Measurements from ENCODE around the gene GCK.

GCK gene

DNA sequence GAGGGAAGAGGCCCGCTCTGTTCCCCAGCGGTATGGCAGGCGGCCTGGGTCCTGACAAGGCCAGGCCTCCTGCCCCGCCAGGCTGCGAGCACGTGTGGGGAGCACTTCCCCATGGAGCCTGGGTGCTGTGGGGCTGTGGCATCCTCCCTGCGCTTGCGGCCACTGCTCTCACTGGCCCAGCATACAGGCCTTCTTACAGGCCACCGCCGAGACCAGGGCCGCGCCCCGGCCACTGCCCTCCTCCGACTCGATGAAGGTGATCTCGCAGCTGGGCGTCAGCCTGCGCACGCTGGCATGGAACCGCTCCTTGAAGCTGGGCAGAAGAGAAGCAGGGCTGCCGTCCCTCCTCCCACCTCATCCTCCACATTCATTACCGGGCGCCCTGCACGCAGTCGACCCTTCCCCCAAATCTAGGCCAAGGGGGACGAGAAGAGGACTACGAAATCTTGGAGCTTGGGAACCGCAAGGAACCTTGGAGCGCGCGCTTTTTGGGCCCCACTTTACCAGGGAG is 44.2 kb downstream of the GCK start:
- Histone ChIP-seq H3K36me3 (ENCODE audit: insufficient read depth, low read length) (no peaks in the 10 kb centered on the region), H3K9me3 (ENCODE audit: control insufficient read depth, insufficient read depth, low read length) (no peaks in the 10 kb centered on the region), H3K9ac (ENCODE audit: low read depth, low read length) (peak overlapping the region; percentile 44; the same call in 1 of the 2 replicates), H3K4me1 (ENCODE audit: insufficient read depth, low read length) (peaks cover 22% of the 10 kb centered on the region)

DNA sequence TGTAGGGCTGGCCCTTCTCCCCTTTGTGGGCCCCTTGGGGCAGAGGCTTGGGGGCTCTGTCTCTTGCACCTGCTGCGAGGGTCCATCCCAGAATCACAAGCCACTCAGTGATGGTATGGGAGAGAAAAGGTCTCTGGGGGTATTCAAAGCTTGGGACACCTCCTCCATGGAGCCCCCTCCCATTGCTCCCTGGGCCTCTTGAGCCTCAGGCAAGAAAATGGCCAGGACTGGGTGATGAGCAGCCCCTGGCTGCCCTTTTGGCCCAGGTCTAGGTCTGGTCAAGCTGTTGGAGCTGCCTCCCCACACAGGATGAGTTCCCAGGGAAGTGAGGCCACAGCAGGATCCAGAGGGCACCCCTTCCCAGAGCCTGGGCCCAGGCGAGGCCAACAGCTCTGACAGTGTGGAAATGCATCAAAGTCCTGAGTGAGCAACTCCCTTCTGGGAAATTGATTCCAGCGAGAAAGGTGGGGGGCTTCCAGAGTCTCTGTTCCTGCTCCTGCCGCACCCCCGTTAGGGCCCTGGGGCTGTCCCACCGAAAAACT is 44.7 kb downstream of the GCK start:
- no peaks in the 10 kb centered on the region for H3K36me3 ChIP-seq (ENCODE audit: insufficient read depth, low read length)
- no peak overlapping the region for H3K9ac ChIP-seq (ENCODE audit: low read depth, low read length)
- peaks cover 22% of the 10 kb centered on the region for H3K4me1 ChIP-seq (ENCODE audit: insufficient read depth, low read length)
- H3K9me3 ChIP-seq (ENCODE audit: control insufficient read depth, insufficient read depth, low read length), result no peaks in the 10 kb centered on the region

DNA sequence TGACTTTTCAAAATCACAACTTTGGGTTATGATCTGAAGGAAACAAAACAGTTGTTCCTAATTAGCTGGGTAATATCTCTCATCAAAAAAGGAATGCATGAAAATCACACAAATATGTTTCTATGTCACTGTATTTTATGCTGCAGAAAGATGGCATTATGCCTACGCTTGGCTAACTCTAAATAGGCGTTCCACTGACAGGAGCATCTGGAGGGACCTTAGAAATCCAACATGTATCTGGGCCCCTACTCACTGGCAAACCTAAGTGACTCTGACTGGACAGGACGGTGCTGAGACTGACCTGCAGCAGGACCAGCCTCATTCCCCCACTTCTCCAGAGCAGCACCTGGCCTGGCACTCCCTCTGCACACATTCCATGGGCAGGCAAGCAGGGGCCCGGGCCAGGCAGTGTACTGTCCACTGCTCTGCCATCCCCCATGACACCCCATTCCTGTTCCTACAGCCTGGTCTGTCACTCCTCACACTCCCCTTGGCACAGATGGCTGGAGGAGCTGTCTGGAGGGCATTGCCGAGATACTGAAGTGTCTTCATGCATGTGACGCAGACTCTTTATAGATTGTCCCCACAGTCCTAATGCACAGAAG is 45.5 kb downstream of the GCK start:
- Histone ChIP-seq H3K4me1 (ENCODE audit: insufficient read depth, low read length) (peaks cover 22% of the 10 kb centered on the region), H3K9me3 (ENCODE audit: control insufficient read depth, insufficient read depth, low read length) (no peaks in the 10 kb centered on the region), H3K36me3 (ENCODE audit: insufficient read depth, low read length) (no peaks in the 10 kb centered on the region), H3K9ac (ENCODE audit: low read depth, low read length) (no peak overlapping the region)

DNA sequence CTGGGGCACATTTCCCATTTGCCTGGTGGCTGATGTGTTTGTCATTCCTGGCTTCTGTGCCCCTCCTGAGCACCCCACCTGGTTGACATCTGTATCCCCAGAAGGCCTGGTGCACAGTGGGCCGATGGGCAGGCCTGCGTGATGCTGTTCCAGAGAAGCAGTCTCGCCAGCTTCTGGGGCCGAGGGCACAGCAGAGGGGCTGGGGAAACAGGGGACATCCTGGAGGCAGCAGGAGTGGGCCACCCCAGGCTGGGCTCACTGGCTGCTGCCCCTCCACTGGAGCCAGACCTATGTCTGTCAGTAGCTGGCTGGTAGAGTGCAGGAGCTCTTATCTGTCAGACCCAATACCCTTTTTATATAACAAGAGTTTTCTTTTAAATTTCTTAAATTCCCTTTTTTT is 47.2 kb downstream of the GCK start:
- H3K9me3 ChIP-seq (ENCODE audit: control insufficient read depth, insufficient read depth, low read length), result no peaks in the 10 kb centered on the region
- H3K9ac ChIP-seq (ENCODE audit: low read depth, low read length), result no peak overlapping the region
- H3K36me3 ChIP-seq (ENCODE audit: insufficient read depth, low read length), result no peaks in the 10 kb centered on the region
- H3K4me1 ChIP-seq (ENCODE audit: insufficient read depth, low read length), result peaks cover 13% of the 10 kb centered on the region; the same call in 1 of the 2 replicates

DNA sequence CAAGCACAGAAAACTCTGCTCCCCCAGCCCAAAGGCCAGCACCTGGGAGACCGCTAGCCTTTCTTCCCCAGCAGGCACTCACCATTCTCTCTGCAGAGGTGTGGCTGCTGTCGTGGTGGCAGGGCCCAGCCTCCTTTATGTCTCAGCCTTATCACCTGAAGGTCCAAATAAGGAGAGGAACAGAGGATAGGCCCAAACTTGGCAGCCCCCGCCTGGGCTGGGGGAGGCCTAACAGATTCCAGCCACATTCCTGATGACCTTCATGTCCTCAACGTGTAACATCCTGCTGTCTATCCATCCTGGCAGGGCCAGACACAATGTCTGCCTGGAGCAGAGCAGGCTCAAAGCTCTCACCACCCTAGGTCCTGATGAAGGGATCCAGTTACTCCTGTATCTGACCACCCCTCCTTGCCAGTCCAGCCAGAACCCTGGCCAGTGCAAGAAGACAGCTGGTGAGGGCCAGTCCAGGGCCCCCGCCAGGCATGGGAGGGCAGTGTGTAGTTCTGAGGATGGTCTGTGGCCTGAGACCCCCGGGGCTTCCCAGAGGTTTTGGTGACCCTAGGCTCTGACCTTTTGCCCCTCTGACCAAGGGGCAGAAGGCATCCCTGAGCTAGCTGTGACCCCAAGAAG is 47.9 kb downstream of the GCK start, which contains the start of gene MYL7:
Gene MYL7 (minus strand): TSS at position 112 of the 630 bp plus-strand sequence. CDS start 27 bp downstream, at position 85.
- Histone ChIP-seq H3K9ac (ENCODE audit: low read depth, low read length) (no peak within 1 kb of the TSS), H3K4me1 (ENCODE audit: insufficient read depth, low read length) (peaks cover 8% of the 10 kb centered on the region; the same call in 1 of the 2 replicates), H3K9me3 (ENCODE audit: control insufficient read depth, insufficient read depth, low read length) (no peaks in the 10 kb centered on the region), H3K36me3 (ENCODE audit: insufficient read depth, low read length) (no peaks in the 10 kb centered on the region)

DNA sequence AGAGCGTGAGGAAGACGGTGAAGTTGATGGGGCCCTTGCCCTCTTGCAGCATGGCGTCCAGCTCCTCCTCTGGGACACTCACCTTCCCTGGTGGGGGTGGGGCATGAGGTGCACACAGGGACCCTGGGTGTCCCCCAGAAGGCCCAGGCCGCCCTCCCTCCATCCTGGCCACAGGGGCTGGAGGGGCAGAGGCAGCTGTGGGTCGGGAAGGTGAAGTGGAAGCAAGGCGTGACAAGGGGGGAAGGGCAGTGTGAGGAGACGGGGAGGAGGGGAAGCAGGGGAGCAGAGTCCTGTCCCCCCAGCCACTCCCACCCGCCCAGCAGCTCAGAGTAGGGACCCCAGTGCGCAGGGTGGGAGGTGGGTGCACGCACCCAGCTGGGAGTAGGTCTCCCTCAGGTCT is 48.9 kb downstream of the GCK start:
- Histone ChIP-seq H3K9me3 (ENCODE audit: control insufficient read depth, insufficient read depth, low read length) (no peaks in the 10 kb centered on the region), H3K36me3 (ENCODE audit: insufficient read depth, low read length) (no peaks in the 10 kb centered on the region), H3K9ac (ENCODE audit: low read depth, low read length) (no peak overlapping the region), H3K4me1 (ENCODE audit: insufficient read depth, low read length) (peaks cover 8% of the 10 kb centered on the region; the same call in 1 of the 2 replicates)

DNA sequence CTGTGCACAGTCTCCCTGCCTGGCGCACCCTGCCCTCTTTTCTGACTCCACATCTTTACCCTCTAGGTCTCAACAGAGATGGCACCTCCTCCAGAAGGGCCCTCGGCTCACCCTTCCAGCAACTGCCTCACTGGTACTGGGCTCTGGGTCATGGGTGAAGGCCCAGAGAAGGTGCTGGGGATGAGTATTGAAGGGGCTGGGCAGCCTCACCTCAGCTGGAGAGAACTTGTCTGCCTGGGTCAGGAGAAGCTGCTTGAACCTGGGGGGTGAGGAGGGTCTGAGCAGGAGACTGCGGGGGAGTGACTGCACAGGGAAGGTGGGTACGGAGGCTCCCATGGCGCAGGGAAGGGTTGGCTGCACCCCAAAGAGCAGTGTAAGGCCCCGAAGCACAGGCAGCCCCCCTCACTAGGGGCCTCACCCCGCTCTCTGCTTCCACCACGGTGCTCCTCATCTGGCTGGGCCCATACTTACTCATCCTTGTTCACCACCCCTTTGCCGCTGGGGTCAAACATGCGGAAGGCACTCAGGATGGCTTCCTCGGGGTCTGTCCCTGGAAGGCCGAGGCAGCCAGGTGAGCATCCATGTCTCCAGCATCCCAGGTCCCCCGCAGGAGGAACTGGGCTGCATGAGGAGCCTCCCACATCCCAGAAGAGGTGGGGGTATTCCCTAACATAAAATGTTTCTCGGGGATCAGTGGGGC is 49.8 kb downstream of the GCK start:
- Histone ChIP-seq H3K36me3 (ENCODE audit: insufficient read depth, low read length) (no peaks in the 10 kb centered on the region), H3K9me3 (ENCODE audit: control insufficient read depth, insufficient read depth, low read length) (no peaks in the 10 kb centered on the region), H3K4me1 (ENCODE audit: insufficient read depth, low read length) (peaks cover 8% of the 10 kb centered on the region; the same call in 1 of the 2 replicates), H3K9ac (ENCODE audit: low read depth, low read length) (no peak overlapping the region)

DNA sequence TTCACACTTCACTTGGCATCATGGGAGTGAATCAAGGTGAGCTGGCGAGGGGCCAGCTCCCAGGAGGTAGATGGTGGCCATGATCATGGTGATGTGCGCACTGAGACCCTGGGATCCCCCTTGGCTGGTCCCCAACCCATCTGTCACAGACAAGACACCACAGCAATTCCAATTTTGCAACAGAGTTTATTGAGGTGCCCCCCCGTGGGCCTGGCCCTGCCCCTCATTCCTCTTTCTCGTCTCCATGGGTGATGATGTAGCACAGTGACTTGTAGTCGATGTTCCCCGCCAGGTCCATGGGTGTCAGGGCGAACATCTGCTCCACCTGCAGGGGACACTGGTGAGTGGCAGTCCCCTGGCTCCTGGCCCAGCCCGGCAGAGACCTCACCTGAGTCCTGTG is 50.5 kb downstream of the GCK start:
- H3K9ac ChIP-seq (ENCODE audit: low read depth, low read length), result no peak overlapping the region
- no peaks in the 10 kb centered on the region for H3K36me3 ChIP-seq (ENCODE audit: insufficient read depth, low read length)
- peaks cover 8% of the 10 kb centered on the region; the same call in 1 of the 2 replicates for H3K4me1 ChIP-seq (ENCODE audit: insufficient read depth, low read length)
- no peaks in the 10 kb centered on the region for H3K9me3 ChIP-seq (ENCODE audit: control insufficient read depth, insufficient read depth, low read length)

DNA sequence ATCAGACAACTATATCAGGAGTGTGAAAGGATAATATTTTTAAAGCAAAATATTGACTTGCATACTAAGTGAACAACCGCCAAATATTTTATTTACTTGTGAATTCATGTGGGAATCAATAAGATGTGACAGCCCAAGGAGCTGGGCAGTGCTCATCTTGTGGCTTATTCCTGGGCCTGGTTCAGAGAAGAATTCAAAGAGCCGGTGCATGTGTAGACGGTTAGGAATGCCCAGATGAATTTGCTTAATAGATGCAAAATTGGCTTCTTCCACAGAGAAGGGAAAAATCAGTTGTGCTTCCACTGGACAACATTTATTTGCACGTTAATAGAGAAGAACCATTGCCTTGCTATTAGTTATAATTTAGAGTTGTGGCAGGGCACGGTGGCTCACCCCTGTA is 52.5 kb downstream of the GCK start:
- H3K4me1 ChIP-seq (ENCODE audit: insufficient read depth, low read length), result peaks cover 13% of the 10 kb centered on the region; the same call in 1 of the 2 replicates
- no peaks in the 10 kb centered on the region for H3K36me3 ChIP-seq (ENCODE audit: insufficient read depth, low read length)
- H3K9ac ChIP-seq (ENCODE audit: low read depth, low read length), result no peak overlapping the region
- H3K9me3 ChIP-seq (ENCODE audit: control insufficient read depth, insufficient read depth, low read length), result no peaks in the 10 kb centered on the region

DNA sequence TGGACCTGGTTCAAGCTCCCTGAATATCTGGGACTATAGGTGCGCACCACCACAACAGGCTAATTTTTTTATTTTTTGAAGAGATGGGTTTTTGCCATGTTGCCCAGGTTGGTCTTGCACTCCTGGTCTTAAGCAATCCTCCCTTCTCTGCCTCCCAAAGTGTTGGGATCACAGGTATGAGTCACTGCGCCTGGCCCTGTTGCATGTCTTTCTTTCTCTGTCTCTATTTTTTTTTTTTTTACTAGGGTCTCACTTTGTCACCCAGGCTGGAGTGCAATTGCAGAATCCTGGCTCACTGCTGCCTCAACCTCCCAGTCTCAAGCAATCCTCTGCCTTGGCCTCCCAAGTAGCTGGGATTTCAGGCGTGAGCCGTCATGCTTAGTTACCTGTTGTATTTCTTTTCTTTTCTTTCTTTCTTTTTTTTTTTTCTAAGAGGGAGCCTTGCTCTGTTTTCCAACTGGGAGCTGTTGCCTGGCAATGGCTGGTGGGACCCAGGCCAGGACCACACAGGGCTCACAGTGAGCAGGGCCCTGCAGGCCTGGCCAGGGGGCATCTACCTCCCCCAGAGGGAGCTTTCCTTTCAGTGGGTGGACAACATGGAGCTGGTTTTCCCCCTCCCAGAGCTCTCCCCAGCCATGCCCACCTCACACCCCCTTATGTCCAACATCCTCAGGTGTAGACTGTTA is 54.2 kb downstream of the GCK start:
- Histone ChIP-seq H3K9ac (ENCODE audit: low read depth, low read length) (no peak overlapping the region), H3K9me3 (ENCODE audit: control insufficient read depth, insufficient read depth, low read length) (no peaks in the 10 kb centered on the region), H3K4me1 (ENCODE audit: insufficient read depth, low read length) (0 out of 2 replicates have a peak, but pooled peaks cover 5% of the 10 kb centered on the region), H3K36me3 (ENCODE audit: insufficient read depth, low read length) (no peaks in the 10 kb centered on the region)

DNA sequence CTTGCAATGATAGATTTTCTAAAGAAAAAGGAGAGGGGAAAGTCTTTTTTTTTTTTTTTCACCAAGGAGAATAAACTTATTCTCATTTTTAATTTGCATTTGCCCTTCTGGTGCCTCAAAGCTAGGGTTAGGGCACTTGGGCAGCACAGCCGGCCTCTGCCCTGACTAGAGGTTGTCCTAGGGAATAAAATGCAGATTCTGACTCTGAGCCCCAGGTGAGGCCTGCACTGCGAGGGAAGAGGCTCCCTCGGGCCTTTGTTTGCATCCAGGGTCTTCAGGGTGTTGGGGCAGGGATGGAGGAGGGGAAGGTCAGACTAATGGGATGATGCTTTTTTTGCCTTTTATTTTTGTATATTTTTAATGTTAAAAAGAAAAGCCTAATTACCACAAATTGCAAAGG is 55.9 kb downstream of the GCK start:
- no peaks in the 10 kb centered on the region for H3K36me3 ChIP-seq (ENCODE audit: insufficient read depth, low read length)
- no peak overlapping the region for H3K9ac ChIP-seq (ENCODE audit: low read depth, low read length)
- H3K4me1 ChIP-seq (ENCODE audit: insufficient read depth, low read length), result 0 out of 2 replicates have a peak, but pooled peaks cover 5% of the 10 kb centered on the region
- no peaks in the 10 kb centered on the region for H3K9me3 ChIP-seq (ENCODE audit: control insufficient read depth, insufficient read depth, low read length)

DNA sequence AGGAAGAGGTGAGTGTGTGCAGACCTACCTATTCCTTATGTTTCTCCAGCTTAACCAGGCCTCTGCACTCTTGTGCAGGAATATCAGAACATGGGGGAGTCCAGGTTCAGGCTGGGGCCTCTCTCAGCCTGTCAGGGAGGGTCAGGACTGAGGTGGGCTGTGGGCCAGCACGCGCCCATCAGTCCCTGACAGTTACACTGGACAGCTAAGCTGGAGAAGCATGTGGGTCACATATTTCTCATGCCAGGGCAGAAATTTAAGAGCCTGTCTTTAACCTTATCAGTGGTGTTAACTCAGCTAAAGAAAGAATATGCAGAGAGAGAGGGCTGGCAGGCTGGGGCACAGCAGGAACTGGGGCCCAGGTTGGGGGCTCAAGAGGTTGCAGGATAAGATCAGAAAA is 57.2 kb downstream of the GCK start:
- no peak overlapping the region for H3K9ac ChIP-seq (ENCODE audit: low read depth, low read length)
- no peaks in the 10 kb centered on the region for H3K36me3 ChIP-seq (ENCODE audit: insufficient read depth, low read length)
- no peaks in the 10 kb centered on the region for H3K9me3 ChIP-seq (ENCODE audit: control insufficient read depth, insufficient read depth, low read length)
- H3K4me1 ChIP-seq (ENCODE audit: insufficient read depth, low read length), result 0 out of 2 replicates have a peak, but pooled peaks cover 5% of the 10 kb centered on the region

DNA sequence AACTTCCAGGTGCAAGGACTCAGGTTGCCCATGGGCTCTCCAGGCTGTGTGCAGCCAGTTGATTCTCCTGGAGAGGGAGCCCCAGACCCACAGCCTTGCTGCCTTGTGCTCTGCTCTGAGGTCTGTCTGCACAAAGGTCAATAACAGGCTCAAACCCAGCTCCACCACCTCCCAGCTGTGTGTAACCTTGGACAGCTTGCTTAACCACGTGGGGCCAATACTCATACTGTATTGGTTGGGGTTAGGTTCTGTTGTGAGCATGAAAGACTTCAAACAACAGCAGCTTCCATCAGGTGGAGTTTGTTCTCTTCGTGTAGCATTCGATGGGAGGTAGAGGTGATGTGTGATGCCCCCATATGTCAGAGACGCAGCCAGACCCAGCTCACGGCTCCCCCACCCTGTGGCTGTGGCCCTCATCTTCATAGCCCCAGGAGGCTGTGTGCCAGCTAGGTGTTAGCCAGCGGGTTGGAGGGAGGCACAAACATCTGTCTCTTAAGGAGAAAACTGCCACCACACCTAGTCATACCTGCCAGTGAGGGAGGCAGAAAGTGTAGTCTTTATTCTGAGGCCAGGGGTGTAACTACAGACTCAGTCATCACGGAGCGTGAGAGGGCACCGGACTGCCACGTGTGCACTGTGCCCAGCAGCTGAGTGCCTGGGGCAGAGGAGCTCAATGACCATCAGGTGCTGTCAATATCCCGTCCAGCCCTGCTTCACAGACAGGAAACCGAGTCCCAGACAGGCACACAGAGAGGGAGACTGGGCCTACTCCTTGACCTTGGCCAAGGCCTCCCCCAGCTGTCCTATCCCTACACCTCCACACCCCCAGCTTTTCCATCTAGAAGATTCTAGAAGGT is 57.8 kb downstream of the GCK start:
- Histone ChIP-seq H3K4me1 (ENCODE audit: insufficient read depth, low read length) (0 out of 2 replicates have a peak, but pooled peaks cover 5% of the 10 kb centered on the region), H3K9me3 (ENCODE audit: control insufficient read depth, insufficient read depth, low read length) (no peaks in the 10 kb centered on the region), H3K9ac (ENCODE audit: low read depth, low read length) (no peak overlapping the region), H3K36me3 (ENCODE audit: insufficient read depth, low read length) (no peaks in the 10 kb centered on the region)
